HCT116 (cell line): ENCODE results near the gene PARVB. TPM values are rescaled to one million over a fixed set of nuclear protein-coding genes. Genes with fewer than 3 reads are reported as not detected.

Experiments
- ATAC-seq: fragments of 200-7000 bp; cut with Tn5 transposase; 2 replicates; pipeline ENCODE4 v1.9.1; 2020; ENCODE audit warnings: mild to moderate bottlenecking, moderate library complexity
- BruUV-seq: library from RNA; stranded (reverse); fragments of 400-500 nt; replicated peaks from 2 replicates; lab custom pipeline; 2021; lab: Mats Ljungman, UMichigan
- CTCF ChIA-PET: fragments of 300-600 bp; sonication (Branson Sonifier 250); formaldehyde crosslinking; loops from one replicate; lab custom pipeline; 2021; ENCODE audit warnings: antibody characterized with exemption; lab: Charles Lee
- POLR2A ChIA-PET: fragments of 300-600, 350-600 bp; sonication (Branson Sonifier 250); formaldehyde crosslinking; loops from one replicate; lab custom pipeline; 2021; ENCODE audit warnings: antibody characterized with exemption; lab: Charles Lee
- RAD21 ChIA-PET, 2 experiments: fragments of 300-600 bp; sonication (Branson Sonifier 250); formaldehyde crosslinking; loops; one replicate each; lab custom pipeline; 2023; ENCODE audit warnings: low total read pairs in 2 of 2; ENCODE audit not compliant: uncharacterized antibody in 2 of 2, unreplicated experiment in 2 of 2, low non-redundant PET in 1 of 2; lab: Charles Lee
- DNase-seq: peaks from one replicate; pipeline ENCODE4 v3.0.0-alpha.2; 2010; ENCODE audit warnings: low read depth, low spot score
- H2AFZ ChIP-seq: fragments of 200-600 bp; shearing (Covaris generic), sonication (generic); 2 replicates; pipeline ENCODE4 v1.6.1; 2017; ENCODE audit warnings: low read depth, mixed run types, mixed read lengths, antibody characterized with exemption, low read length; ENCODE audit not compliant: poor library complexity, severe bottlenecking
- H3K27ac ChIP-seq: 2 replicates; pipeline ENCODE4 v1.5.1; 2012; ENCODE audit warnings: low read depth, low read length
- H3K27me3 ChIP-seq: fragments of 200-600 bp; sonication (generic); 2 replicates; pipeline ENCODE4 v1.6.1; 2016; ENCODE audit warnings: mixed run types, low read length, mixed read lengths; ENCODE audit not compliant: insufficient read depth
- H3K36me3 ChIP-seq, 2 experiments: fragments of 200-500 bp in 1 of 2; fragments of 200-600 bp in 1 of 2; sonication (Bioruptor generic) in 1 of 2; sonication (generic) in 1 of 2; 2 replicates each; pipeline versions ENCODE4 v1.5.1 to v1.6.1; 2014 to 2016; ENCODE audit warnings: low read length in 2 of 2, inconsistent platforms in 1 of 2, mixed read lengths in 1 of 2, mixed run types in 1 of 2; ENCODE audit not compliant: insufficient read depth in 2 of 2, control insufficient read depth in 1 of 2
- H3K4me1 ChIP-seq, 2 experiments: fragments of 200-600 bp in 1 of 2; sonication (generic) in 1 of 2; 2 replicates each; pipeline versions ENCODE4 v1.5.1 to v1.6.1; 2012 to 2017; ENCODE audit warnings: low read length in 2 of 2, inconsistent platforms in 1 of 2, mild to moderate bottlenecking in 1 of 2, mixed read lengths in 1 of 2, mixed run types in 1 of 2, moderate library complexity in 1 of 2; ENCODE audit not compliant: insufficient read depth in 2 of 2, control insufficient read depth in 1 of 2
- H3K4me2 ChIP-seq: fragments of 200-600 bp; sonication (generic); 2 replicates; pipeline ENCODE4 v1.6.1; 2017; ENCODE audit warnings: mixed run types, low read length, mixed read lengths
- H3K4me3 ChIP-seq, 2 experiments: fragments of 200-600 bp in 1 of 2; sonication (generic) in 1 of 2; replicated peaks in 1 of 2; 2 replicates each; pipeline ENCODE4 v1.5.1; 2011 to 2016; ENCODE audit warnings: low read length in 2 of 2, control low read depth in 1 of 2, low read depth in 1 of 2, mild to moderate bottlenecking in 1 of 2, mixed read lengths in 1 of 2, mixed run types in 1 of 2
- H3K79me2 ChIP-seq: fragments of 200-600 bp; sonication (generic); 2 replicates; pipeline ENCODE4 v1.6.1; 2017; ENCODE audit warnings: mild to moderate bottlenecking, mixed run types, low read length, moderate library complexity, mixed read lengths; ENCODE audit not compliant: insufficient read depth
- H3K9ac ChIP-seq: fragments of 200-600 bp; sonication (generic); 2 replicates; pipeline ENCODE4 v1.6.1; 2016; ENCODE audit warnings: low read length, mixed read lengths
- H3K9me2 ChIP-seq: fragments of 200-600 bp; sonication (generic), shearing (Covaris generic); 2 replicates; pipeline ENCODE4 v1.6.1; 2017; ENCODE audit warnings: mixed run types, mild to moderate bottlenecking, moderate library complexity; ENCODE audit not compliant: insufficient read depth
- H3K9me3 ChIP-seq, 2 experiments: fragments of 200-500 bp in 1 of 2; fragments of 200-600 bp in 1 of 2; sonication (Bioruptor generic) in 1 of 2; sonication (generic) in 1 of 2; 2 replicates each; pipeline ENCODE4 v1.6.1; 2014 to 2017; ENCODE audit warnings: low read length in 2 of 2, mixed read lengths in 2 of 2, inconsistent platforms in 1 of 2, low read depth in 1 of 2, mild to moderate bottlenecking in 1 of 2, mixed run types in 1 of 2, moderate library complexity in 1 of 2; ENCODE audit not compliant: control insufficient read depth in 1 of 2, insufficient read depth in 1 of 2
- H4K20me1 ChIP-seq: fragments of 200-600 bp; sonication (generic), shearing (Covaris generic); 2 replicates; pipeline ENCODE4 v1.6.1; 2017; ENCODE audit warnings: mixed run types, mild to moderate bottlenecking, moderate library complexity; ENCODE audit not compliant: insufficient read depth
- CBX3 ChIP-seq: IDR thresholded peaks from 2 replicates; pipeline ENCODE4 v1.6.1; 2012; ENCODE audit warnings: low read depth
- EGR1 ChIP-seq: IDR thresholded peaks from 2 replicates; pipeline ENCODE4 v1.6.1; 2012; ENCODE audit warnings: low read depth
- ELF1 ChIP-seq: IDR thresholded peaks from 2 replicates; pipeline ENCODE4 v1.6.1; 2012; ENCODE audit warnings: low read depth, borderline replicate concordance
- EZH2phosphoT487 ChIP-seq: fragments of 200-600 bp; IDR thresholded peaks from 2 replicates; pipeline ENCODE4 v1.6.1; 2018; ENCODE audit warnings: antibody characterized with exemption, borderline replicate concordance
- FOSL1 ChIP-seq: IDR thresholded peaks from 2 replicates; pipeline ENCODE4 v1.6.1; 2012; ENCODE audit warnings: low read depth
- POLR2A ChIP-seq: IDR thresholded peaks from 2 replicates; pipeline ENCODE4 v1.7.0; 2011; ENCODE audit warnings: borderline replicate concordance; ENCODE audit not compliant: insufficient read depth, insufficient read length; ENCODE audit errors: extremely low read depth
- POLR2AphosphoS5 ChIP-seq: IDR thresholded peaks from 2 replicates; pipeline ENCODE4 v1.6.1; 2011; ENCODE audit warnings: mild to moderate bottlenecking, low read depth, low read length, moderate library complexity
- SP1 ChIP-seq: IDR thresholded peaks from 2 replicates; pipeline ENCODE4 v1.6.1; 2012; ENCODE audit warnings: low read depth
- SRF ChIP-seq: IDR thresholded peaks from 2 replicates; pipeline ENCODE4 v1.6.1; 2012; ENCODE audit warnings: low read depth
- TCF7L2 ChIP-seq: IDR thresholded peaks from 2 replicates; pipeline ENCODE4 v1.7.0; 2011; ENCODE audit warnings: borderline replicate concordance, inconsistent platforms; ENCODE audit not compliant: insufficient read depth, insufficient read length; ENCODE audit errors: extremely low read depth
- YY1 ChIP-seq: IDR thresholded peaks from 2 replicates; pipeline ENCODE4 v1.6.1; 2011; ENCODE audit warnings: low read length, low read depth, moderate library complexity, mild to moderate bottlenecking; ENCODE audit not compliant: insufficient replicate concordance; ENCODE audit errors: extremely low read depth
- ZFX ChIP-seq: fragments of 450-650 bp; IDR thresholded peaks from 2 replicates; pipeline ENCODE4 v1.6.1; 2017
- ZNF274 ChIP-seq: fragments of 200-500 bp; sonication (Bioruptor generic); IDR thresholded peaks from 2 replicates; pipeline ENCODE4 v1.6.1; 2014; ENCODE audit warnings: mild to moderate bottlenecking, low read depth, low read length, inconsistent platforms
- intact Hi-C: fragments of 100-400 bp; cut with micrococcal nuclease; formaldehyde crosslinking; loops from 2 replicates; pipeline ENCODE4 v1.10.0; 2022
- total RNA-seq: library from RNA; stranded (reverse); gene quantifications from one replicate; pipeline ENCODE4 v1.2.1, GENCODE V29; 2021; ENCODE audit not compliant: unreplicated experiment
- TF ChIP-seq, protein P1 (sequence below), 3 experiments: fragments of 200-600 bp in 1 of 3; sonication (generic) in 1 of 3; IDR thresholded peaks in 2 of 3; conservative IDR thresholded peaks in 1 of 3; 2 replicates each; pipeline ENCODE4 v1.5.1; 2012 to 2017; ENCODE audit warnings: low read depth in 2 of 3, low read length in 2 of 3, antibody characterized with exemption in 1 of 3, borderline replicate concordance in 1 of 3, control low read depth in 1 of 3, mild to moderate bottlenecking in 1 of 3, mixed read lengths in 1 of 3, mixed run types in 1 of 3, moderate library complexity in 1 of 3; ENCODE audit not compliant: insufficient read depth in 1 of 3
- TF ChIP-seq, protein P2 (sequence below): IDR thresholded peaks from 2 replicates; pipeline ENCODE4 v1.6.1; 2012

PARVB gene
- total RNA-seq, 1 experiment from 2014 or later: 21.4 TPM

DNA sequence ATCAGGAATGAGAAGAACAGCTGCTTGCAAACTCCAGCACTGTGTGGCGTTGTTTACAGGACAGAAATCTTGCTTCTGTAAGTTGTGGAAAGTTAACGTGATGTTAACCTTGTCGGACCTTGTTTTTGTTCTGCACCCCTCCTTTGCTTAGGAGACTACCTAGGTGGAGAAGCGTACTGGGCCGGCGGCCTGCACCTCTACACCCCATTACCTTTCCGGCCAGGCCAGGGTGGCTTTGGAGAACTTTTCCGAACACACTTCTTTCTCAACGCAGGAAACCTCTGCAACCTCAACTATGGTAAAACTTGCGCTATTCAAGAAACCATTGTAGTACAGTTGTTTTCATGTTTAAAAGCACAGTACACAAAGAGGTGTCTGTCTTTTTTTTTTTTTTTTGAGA lies 35.1 kb upstream of the PARVB start:
- H3K27ac ChIP-seq: no peak overlapping the region
- ChIA-PET POLR2A (no interaction called here), RAD21 (no interaction called here), CTCF (no interaction called here)
- no peak for ATAC-seq
- DNase-seq: no peak
- H3K4me1 ChIP-seq: no peaks in the 10 kb centered on the region
- H3K9ac ChIP-seq: no peak overlapping the region
- H3K9me2 ChIP-seq: no peaks in the 10 kb centered on the region
- no peaks in the 10 kb centered on the region for H3K79me2 ChIP-seq
- no peak overlapping the region for H2AFZ ChIP-seq
- no peaks in the 10 kb centered on the region for H3K27me3 ChIP-seq
- H3K4me2 ChIP-seq: no peak overlapping the region
- no peaks in the 10 kb centered on the region for H4K20me1 ChIP-seq
- TF ChIP-seq EZH2phosphoT487: no peak
- no peak for TF ChIP-seq ZFX
- no peak for TF ChIP-seq YY1
- no peak for TF ChIP-seq SRF
- TF ChIP-seq POLR2A: no peak
- TF ChIP-seq, protein P1, sequence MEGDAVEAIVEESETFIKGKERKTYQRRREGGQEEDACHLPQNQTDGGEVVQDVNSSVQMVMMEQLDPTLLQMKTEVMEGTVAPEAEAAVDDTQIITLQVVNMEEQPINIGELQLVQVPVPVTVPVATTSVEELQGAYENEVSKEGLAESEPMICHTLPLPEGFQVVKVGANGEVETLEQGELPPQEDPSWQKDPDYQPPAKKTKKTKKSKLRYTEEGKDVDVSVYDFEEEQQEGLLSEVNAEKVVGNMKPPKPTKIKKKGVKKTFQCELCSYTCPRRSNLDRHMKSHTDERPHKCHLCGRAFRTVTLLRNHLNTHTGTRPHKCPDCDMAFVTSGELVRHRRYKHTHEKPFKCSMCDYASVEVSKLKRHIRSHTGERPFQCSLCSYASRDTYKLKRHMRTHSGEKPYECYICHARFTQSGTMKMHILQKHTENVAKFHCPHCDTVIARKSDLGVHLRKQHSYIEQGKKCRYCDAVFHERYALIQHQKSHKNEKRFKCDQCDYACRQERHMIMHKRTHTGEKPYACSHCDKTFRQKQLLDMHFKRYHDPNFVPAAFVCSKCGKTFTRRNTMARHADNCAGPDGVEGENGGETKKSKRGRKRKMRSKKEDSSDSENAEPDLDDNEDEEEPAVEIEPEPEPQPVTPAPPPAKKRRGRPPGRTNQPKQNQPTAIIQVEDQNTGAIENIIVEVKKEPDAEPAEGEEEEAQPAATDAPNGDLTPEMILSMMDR (IDR thresholded peaks at IDR 0.05 in 2 of 3, conservative IDR thresholded peaks at IDR 0.05 in 1 of 3; ENCODE audit: borderline replicate concordance in 1 of 3, insufficient read depth in 1 of 3, low read depth in 2 of 3, low read length in 2 of 3): no peak
- TF ChIP-seq TCF7L2: no peak
- no peak for TF ChIP-seq FOSL1
- TF ChIP-seq SP1: no peak
- no peak for TF ChIP-seq ZNF274
- no peak for TF ChIP-seq EGR1
- no peak for TF ChIP-seq POLR2AphosphoS5
- TF ChIP-seq, protein P2, sequence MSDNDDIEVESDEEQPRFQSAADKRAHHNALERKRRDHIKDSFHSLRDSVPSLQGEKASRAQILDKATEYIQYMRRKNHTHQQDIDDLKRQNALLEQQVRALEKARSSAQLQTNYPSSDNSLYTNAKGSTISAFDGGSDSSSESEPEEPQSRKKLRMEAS: no peak
- TF ChIP-seq ELF1: no peak
- TF ChIP-seq CBX3: no peak
- BruUV-seq: no TSS peak
- no peak overlapping the region for H3K4me3 ChIP-seq
- H3K36me3 ChIP-seq: peaks cover 17 to 36% of the 10 kb centered on the region in 2 experiments; a peak in 3 of 4 replicates
- H3K9me3 ChIP-seq: no peaks in the 10 kb centered on the region
- intact Hi-C loops: no loop called here
